GM12864 (cell line): ENCODE data around the gene RHBDL3.

Experiments
- DNase-seq: peaks from one replicate; pipeline ENCODE4 v3.0.0-alpha.2; 2011; ENCODE audit warnings: low read depth
- H3K4me3 ChIP-seq: 2 replicates; pipeline ENCODE4 v1.5.1; 2011; ENCODE audit warnings: mild to moderate bottlenecking, low read depth, low read length, control low read depth
- CTCF ChIP-seq: IDR thresholded peaks from 2 replicates; pipeline ENCODE4 v1.5.1; 2011; ENCODE audit warnings: low read depth, mild to moderate bottlenecking, moderate library complexity, low read length, control low read depth, inconsistent platforms; ENCODE audit errors: missing control alignments

Gene RHBDL3

GRCh38 chr17:32279891-32280716, 14.5 kb downstream of the RHBDL3 start:
- H3K4me3 ChIP-seq: no peak overlapping the region
- DNase-seq: no peak
- TF ChIP-seq CTCF: no peak

- no peak for DNase-seq
- no peak overlapping the region for H3K4me3 ChIP-seq
- TF ChIP-seq CTCF: no peak
Measured at GRCh38 chr17:32281011-32281451, 15.4 kb downstream of the RHBDL3 start.

- no peak overlapping the region for H3K4me3 ChIP-seq
- TF ChIP-seq CTCF: no peak
- DNase-seq: no peak
Measured at GRCh38 chr17:32283745-32284201, 18.1 kb downstream of the RHBDL3 start.

- no peak for DNase-seq
- TF ChIP-seq CTCF: no peak
- no peak overlapping the region for H3K4me3 ChIP-seq
Measured at GRCh38 chr17:32285306-32285705, 19.7 kb downstream of the RHBDL3 start.

GRCh38 chr17:32285746-32286517, 20.3 kb downstream of the RHBDL3 start:
- DNase-seq: no peak
- no peak overlapping the region for H3K4me3 ChIP-seq
- no peak for TF ChIP-seq CTCF

- DNase-seq: no peak
- no peak for TF ChIP-seq CTCF
- no peak overlapping the region for H3K4me3 ChIP-seq
Measured at GRCh38 chr17:32286518-32286900, 20.9 kb downstream of the RHBDL3 start.
